Endothelial cell of umbilical vein (primary cell): ENCODE results near the gene KCNIP3. TPM values are rescaled to one million over a fixed set of nuclear protein-coding genes. Genes with fewer than 3 reads are reported as not detected.

Experiments
- BruUV-seq: library from RNA; stranded (reverse); fragments of 400-500 nt; replicated peaks from 2 replicates; lab custom pipeline; 2021; lab: Mats Ljungman, UMichigan
- CTCF ChIA-PET: fragments of 300-600, 350-600 bp; sonication (Branson Sonifier 250); formaldehyde crosslinking; loops from one replicate; lab custom pipeline; 2021; ENCODE audit warnings: antibody characterized with exemption, inconsistent platforms; lab: Charles Lee
- POLR2A ChIA-PET: fragments of 300-600, 350-600 bp; sonication (Branson Sonifier 250); formaldehyde crosslinking; loops from one replicate; lab custom pipeline; 2021; ENCODE audit warnings: antibody characterized with exemption, inconsistent platforms; lab: Charles Lee
- DNase-seq: peaks from one replicate; pipeline ENCODE4 v3.0.0-alpha.2; 2011; ENCODE audit warnings: low read depth, low spot score
- FAIRE-seq: peaks from 2 replicates; lab custom pipeline; 2011; peaks lifted over from hg19 to GRCh38; lab: Jason Lieb, UNC
- H2AFZ ChIP-seq: 2 replicates; pipeline ENCODE4 v1.6.0; 2012; ENCODE audit warnings: low read depth, low read length, control low read depth, inconsistent platforms
- H3K27ac ChIP-seq: 2 replicates; pipeline ENCODE4 v1.5.1; 2011; ENCODE audit warnings: low read depth, mild to moderate bottlenecking, control low read depth, low read length, moderate library complexity; ENCODE audit not compliant: insufficient read depth
- H3K27me3 ChIP-seq, 2 experiments: 2 replicates each; pipeline versions ENCODE4 v1.6.0 to v1.6.1; 2011; ENCODE audit warnings: low read length in 2 of 2, mixed read lengths in 1 of 2; ENCODE audit not compliant: control insufficient read depth in 2 of 2, insufficient read depth in 2 of 2
- H3K36me3 ChIP-seq, 2 experiments: 2 replicates in 1 of 2; 3 replicates in 1 of 2; pipeline ENCODE4 v1.5.1; 2011; ENCODE audit warnings: low read length in 2 of 2, mild to moderate bottlenecking in 1 of 2, moderate library complexity in 1 of 2; ENCODE audit not compliant: control insufficient read depth in 2 of 2, insufficient read depth in 2 of 2; ENCODE audit errors: extremely low read depth in 1 of 2
- H3K4me1 ChIP-seq: 3 replicates; pipeline ENCODE4 v1.5.1; 2011; ENCODE audit warnings: mild to moderate bottlenecking, low read length; ENCODE audit not compliant: control insufficient read depth, insufficient read depth; ENCODE audit errors: extremely low read depth
- H3K4me2 ChIP-seq: 2 replicates; pipeline ENCODE4 v1.6.1; 2011; ENCODE audit warnings: low read length, control low read depth, mixed read lengths; ENCODE audit not compliant: insufficient read depth
- H3K4me3 ChIP-seq, 3 experiments: fragments of 200-600 bp in 1 of 3; sonication (generic), shearing (Covaris generic) in 1 of 3; replicated peaks in 1 of 3; 2 replicates each; pipeline ENCODE4 v1.5.1; 2011 to 2016; ENCODE audit warnings: control low read depth in 3 of 3, low read length in 3 of 3, mild to moderate bottlenecking in 2 of 3, inconsistent platforms in 1 of 3, low read depth in 1 of 3, moderate library complexity in 1 of 3; ENCODE audit not compliant: insufficient read depth in 1 of 3
- H3K79me2 ChIP-seq: 2 replicates; pipeline ENCODE4 v1.6.0; 2012; ENCODE audit warnings: low read length, inconsistent platforms; ENCODE audit not compliant: control insufficient read depth, insufficient read depth
- H3K9ac ChIP-seq: replicated peaks from 2 replicates; pipeline ENCODE3; 2011; ENCODE audit warnings: low read length, control low read depth; ENCODE audit not compliant: insufficient read depth; ENCODE audit errors: extremely low read depth
- H3K9me1 ChIP-seq: replicated peaks from 3 replicates; pipeline ENCODE4 v1.6.0; 2011; ENCODE audit warnings: mild to moderate bottlenecking, low read length; ENCODE audit not compliant: control insufficient read depth, insufficient read depth; ENCODE audit errors: extremely low read depth
- H3K9me3 ChIP-seq: replicated peaks from 2 replicates; pipeline ENCODE4 v1.5.1; 2012; ENCODE audit warnings: low read length, inconsistent platforms; ENCODE audit not compliant: control insufficient read depth, insufficient read depth
- H4K20me1 ChIP-seq: replicated peaks from 2 replicates; pipeline ENCODE3; 2011; ENCODE audit warnings: mild to moderate bottlenecking, low read length; ENCODE audit not compliant: control insufficient read depth, insufficient read depth; ENCODE audit errors: extremely low read depth
- EZH2 ChIP-seq: IDR thresholded peaks from 2 replicates; pipeline ENCODE4 v1.6.1; 2012; ENCODE audit warnings: borderline replicate concordance, low read depth, mild to moderate bottlenecking, moderate library complexity, low read length, inconsistent platforms; ENCODE audit not compliant: severe bottlenecking
- FOS ChIP-seq: IDR thresholded peaks from 2 replicates; pipeline ENCODE4 v1.6.1; 2011; ENCODE audit warnings: mild to moderate bottlenecking, low read length, moderate library complexity, borderline replicate concordance; ENCODE audit not compliant: insufficient read depth
- JUN ChIP-seq: IDR thresholded peaks from 2 replicates; pipeline ENCODE4 v1.6.1; 2011; ENCODE audit warnings: borderline replicate concordance, low read depth; ENCODE audit not compliant: insufficient read length, insufficient read depth
- dilution Hi-C: fragments of 300-500 bp; cut with MboI; formaldehyde crosslinking; loops from one replicate; pipeline ENCODE4 v1.15.0; 2019; ENCODE audit warnings: low sequenced_read_pairs; ENCODE audit not compliant: extremely low pct_ligation_motif_present
- intact Hi-C: fragments of 100-400 bp; cut with micrococcal nuclease; formaldehyde crosslinking; loops from one replicate; pipeline ENCODE4 v1.10.0; 2022
- polyA plus RNA-seq, 4 experiments: library from polyadenylated mRNA; depleted of rRNA in 3 of 4; stranded (reverse) in 3 of 4; unstranded in 1 of 4; fragments of >200 nt; gene quantifications; 2 replicates each; pipeline versions ENCODE4 v1.2.1 to v1.2.3, GENCODE V29; 2011 to 2012; ENCODE audit warnings: missing spikeins in 1 of 4
- total RNA-seq: library from RNA; stranded (reverse); gene quantifications from 2 replicates; pipeline ENCODE4 v1.2.3, GENCODE V29; 2021
- TF ChIP-seq, protein P1 (sequence below): IDR thresholded peaks from 2 replicates; pipeline ENCODE4 v1.6.1; 2011; ENCODE audit not compliant: insufficient read depth, insufficient read length
- TF ChIP-seq, protein P2 (sequence below), 2 donors: IDR thresholded peaks; 1 replicate in 1 of 2; 2 replicates in 1 of 2; pipeline ENCODE4 v1.5.1; 2011; ENCODE audit warnings: low read length in 2 of 2, mild to moderate bottlenecking in 2 of 2, moderate library complexity in 2 of 2, control low read depth in 1 of 2, inconsistent platforms in 1 of 2, low read depth in 1 of 2; ENCODE audit not compliant: insufficient read depth in 1 of 2; ENCODE audit errors: extremely low read depth in 1 of 2

Gene KCNIP3
- total and polyA plus RNA-seq, 2 donors (not counting 3 experiments of a cell fraction or from before 2014, with no cell fraction given), result 0.12 to 0.62 TPM

GRCh38 chr2:95260028-95261023 is 36.8 kb upstream of the KCNIP3 start:
- H3K27me3 ChIP-seq, result no peaks in the 10 kb centered on the region
- FAIRE-seq (no peak), DNase-seq (no peak)
- intact Hi-C loops (no loop called here), dilution Hi-C loops (no loop called here)
- ChIA-PET POLR2A (no interaction called here), CTCF (no interaction called here)
- no peaks in the 10 kb centered on the region for H3K9me3 ChIP-seq
- H3K4me2 ChIP-seq, result no peak overlapping the region
- H3K9ac ChIP-seq, result no peak overlapping the region
- no peaks in the 10 kb centered on the region for H3K4me1 ChIP-seq
- no peaks in the 10 kb centered on the region for H4K20me1 ChIP-seq
- H3K27ac ChIP-seq, result no peak overlapping the region
- no peaks in the 10 kb centered on the region for H3K36me3 ChIP-seq
- H3K4me3 ChIP-seq, result no peak overlapping the region
- H3K9me1 ChIP-seq, result no peaks in the 10 kb centered on the region
- no TSS peak for BruUV-seq
- no peak overlapping the region for H2AFZ ChIP-seq
- TF ChIP-seq, protein P1, sequence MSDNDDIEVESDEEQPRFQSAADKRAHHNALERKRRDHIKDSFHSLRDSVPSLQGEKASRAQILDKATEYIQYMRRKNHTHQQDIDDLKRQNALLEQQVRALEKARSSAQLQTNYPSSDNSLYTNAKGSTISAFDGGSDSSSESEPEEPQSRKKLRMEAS, result no peak
- H3K79me2 ChIP-seq, result no peaks in the 10 kb centered on the region

GRCh38 chr2:95261602-95262001 is 35.5 kb upstream of the KCNIP3 start:
- no peak for DNase-seq
- H3K4me3 ChIP-seq, result no peak overlapping the region
- H3K79me2 ChIP-seq, result no peaks in the 10 kb centered on the region
- no peaks in the 10 kb centered on the region for H3K4me1 ChIP-seq
- BruUV-seq, result no TSS peak
- no peaks in the 10 kb centered on the region for H3K9me3 ChIP-seq
- H4K20me1 ChIP-seq, result no peaks in the 10 kb centered on the region
- intact Hi-C loops (no loop called here), dilution Hi-C loops (no loop called here)
- no peak overlapping the region for H3K27ac ChIP-seq
- no peaks in the 10 kb centered on the region for H3K9me1 ChIP-seq
- TF ChIP-seq EZH2, result no peak
- TF ChIP-seq FOS, result no peak
- TF ChIP-seq, protein P2, sequence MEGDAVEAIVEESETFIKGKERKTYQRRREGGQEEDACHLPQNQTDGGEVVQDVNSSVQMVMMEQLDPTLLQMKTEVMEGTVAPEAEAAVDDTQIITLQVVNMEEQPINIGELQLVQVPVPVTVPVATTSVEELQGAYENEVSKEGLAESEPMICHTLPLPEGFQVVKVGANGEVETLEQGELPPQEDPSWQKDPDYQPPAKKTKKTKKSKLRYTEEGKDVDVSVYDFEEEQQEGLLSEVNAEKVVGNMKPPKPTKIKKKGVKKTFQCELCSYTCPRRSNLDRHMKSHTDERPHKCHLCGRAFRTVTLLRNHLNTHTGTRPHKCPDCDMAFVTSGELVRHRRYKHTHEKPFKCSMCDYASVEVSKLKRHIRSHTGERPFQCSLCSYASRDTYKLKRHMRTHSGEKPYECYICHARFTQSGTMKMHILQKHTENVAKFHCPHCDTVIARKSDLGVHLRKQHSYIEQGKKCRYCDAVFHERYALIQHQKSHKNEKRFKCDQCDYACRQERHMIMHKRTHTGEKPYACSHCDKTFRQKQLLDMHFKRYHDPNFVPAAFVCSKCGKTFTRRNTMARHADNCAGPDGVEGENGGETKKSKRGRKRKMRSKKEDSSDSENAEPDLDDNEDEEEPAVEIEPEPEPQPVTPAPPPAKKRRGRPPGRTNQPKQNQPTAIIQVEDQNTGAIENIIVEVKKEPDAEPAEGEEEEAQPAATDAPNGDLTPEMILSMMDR (IDR thresholded peaks at IDR 0.05; ENCODE audit: extremely low read depth in 1 of 2, insufficient read depth in 1 of 2, low read depth in 1 of 2, low read length in 2 of 2), result no peak
- no peak for TF ChIP-seq JUN
- ChIA-PET CTCF (interaction anchor here (1.2 kb wide), 1 partner anchor 30 kb away, joined by 4 read pairs; no protein-coding TSS in a partner anchor), POLR2A (no interaction called here)
- no peaks in the 10 kb centered on the region for H3K36me3 ChIP-seq
- no peak overlapping the region for H3K4me2 ChIP-seq
- H3K27me3 ChIP-seq, result no peaks in the 10 kb centered on the region
- no peak for FAIRE-seq
- H2AFZ ChIP-seq, result no peak overlapping the region
- H3K9ac ChIP-seq, result no peak overlapping the region
